Keratinocyte (primary cell): ENCODE data around the gene ALG5. TPM values are rescaled to one million over a fixed set of nuclear protein-coding genes. Genes with fewer than 3 reads are reported as not detected.

Experiments used
- DNase-seq: peaks from one replicate; pipeline ENCODE4 v3.0.0-alpha.2; 2011; ENCODE audit warnings: low read depth, missing footprints, low spot score
- FAIRE-seq: peaks from 2 replicates; lab custom pipeline; 2011; peaks lifted over from hg19 to GRCh38; lab: Jason Lieb, UNC
- H2AFZ ChIP-seq: 2 replicates; pipeline ENCODE4 v1.6.0; 2012; ENCODE audit warnings: low read length, control low read depth, inconsistent platforms; ENCODE audit not compliant: control insufficient read depth
- H3K27ac ChIP-seq: 2 replicates; pipeline ENCODE4 v1.5.1; 2011; ENCODE audit warnings: low read length; ENCODE audit not compliant: control insufficient read depth, insufficient read depth
- H3K27me3 ChIP-seq: 3 replicates; pipeline ENCODE4 v1.6.0; 2011; ENCODE audit warnings: low read length; ENCODE audit not compliant: control insufficient read depth, insufficient read depth; ENCODE audit errors: extremely low read depth
- H3K36me3 ChIP-seq, 2 experiments: 2 replicates in 1 of 2; 3 replicates in 1 of 2; pipeline ENCODE4 v1.5.1; 2011; ENCODE audit warnings: low read length in 2 of 2, mild to moderate bottlenecking in 1 of 2; ENCODE audit not compliant: control insufficient read depth in 2 of 2, insufficient read depth in 2 of 2; ENCODE audit errors: extremely low read depth in 1 of 2
- H3K4me1 ChIP-seq: 3 replicates; pipeline ENCODE4 v1.5.1; 2011; ENCODE audit warnings: low read length; ENCODE audit not compliant: control insufficient read depth, insufficient read depth; ENCODE audit errors: extremely low read depth
- H3K4me2 ChIP-seq: 3 replicates; pipeline ENCODE4 v1.6.0; 2011; ENCODE audit warnings: low read depth, low read length; ENCODE audit not compliant: control insufficient read depth, insufficient read depth; ENCODE audit errors: extremely low read depth
- H3K4me3 ChIP-seq, 3 experiments: fragments of 200-600 bp in 1 of 3; sonication (generic) in 1 of 3; 2 replicates in 2 of 3; 3 replicates in 1 of 3; pipeline ENCODE4 v1.5.1; 2011 to 2016; ENCODE audit warnings: low read length in 3 of 3, mild to moderate bottlenecking in 3 of 3, control low read depth in 2 of 3, inconsistent platforms in 1 of 3, low read depth in 1 of 3, mixed read lengths in 1 of 3, mixed run types in 1 of 3, moderate library complexity in 1 of 3; ENCODE audit not compliant: control insufficient read depth in 2 of 3, insufficient read depth in 2 of 3; ENCODE audit errors: extremely low read depth in 1 of 3
- H3K79me2 ChIP-seq: 2 replicates; pipeline ENCODE4 v1.6.0; 2012; ENCODE audit warnings: low read length; ENCODE audit not compliant: control insufficient read depth, insufficient read depth
- H3K9ac ChIP-seq: 3 replicates; pipeline ENCODE4 v1.6.0; 2011; ENCODE audit warnings: low read length; ENCODE audit not compliant: control insufficient read depth, insufficient read depth; ENCODE audit errors: extremely low read depth
- H3K9me1 ChIP-seq: 3 replicates; pipeline ENCODE4 v1.6.0; 2011; ENCODE audit warnings: low read length; ENCODE audit not compliant: control insufficient read depth, insufficient read depth; ENCODE audit errors: extremely low read depth
- H3K9me3 ChIP-seq: 2 replicates; pipeline ENCODE4 v1.5.1; 2012; ENCODE audit warnings: low read depth, low read length; ENCODE audit not compliant: control insufficient read depth
- H4K20me1 ChIP-seq: 3 replicates; pipeline ENCODE4 v1.6.0; 2011; ENCODE audit warnings: low read length; ENCODE audit not compliant: control insufficient read depth, insufficient read depth; ENCODE audit errors: extremely low read depth
- CTCF ChIP-seq, 3 experiments: IDR thresholded peaks in 1 of 3; conservative IDR thresholded peaks in 1 of 3; optimal IDR thresholded peaks in 1 of 3; 2 replicates in 2 of 3; 3 replicates in 1 of 3; pipeline versions ENCODE3 to v1.5.1; 2011; ENCODE audit warnings: low read length in 3 of 3, mild to moderate bottlenecking in 3 of 3, moderate library complexity in 2 of 3, control low read depth in 1 of 3, inconsistent platforms in 1 of 3; ENCODE audit not compliant: insufficient read depth in 2 of 3; ENCODE audit errors: extremely low read depth in 1 of 3
- EZH2 ChIP-seq: IDR thresholded peaks from one replicate; pipeline ENCODE4 v1.6.1; 2012; ENCODE audit warnings: inconsistent platforms, mild to moderate bottlenecking, low read length, moderate library complexity
- dilution Hi-C: fragments of 300-500 bp; cut with MboI; formaldehyde crosslinking; loops from one replicate; pipeline ENCODE4 v1.7.0; 2020; ENCODE audit warnings: low sequenced_read_pairs; ENCODE audit not compliant: extremely low pct_ligation_motif_present
- polyA plus RNA-seq, 5 experiments: library from polyadenylated mRNA; depleted of rRNA in 3 of 5; stranded (reverse) in 3 of 5; stranded (forward) in 1 of 5; unstranded in 1 of 5; fragments of >200 nt; gene quantifications; 1 replicate in 1 of 5; 2 replicates in 3 of 5; 3 replicates in 1 of 5; pipeline versions ENCODE4 v1.2.1 to v1.2.3, GENCODE V29; 2011 to 2012; ENCODE audit warnings: missing spikeins in 2 of 5, low read depth in 1 of 5, low replicate concordance in 1 of 5

The ALG5 gene
- polyA plus RNA-seq, 1 donor (not counting 4 experiments of a cell fraction or from before 2014, with no cell fraction given) = 63.9 TPM

DNA sequence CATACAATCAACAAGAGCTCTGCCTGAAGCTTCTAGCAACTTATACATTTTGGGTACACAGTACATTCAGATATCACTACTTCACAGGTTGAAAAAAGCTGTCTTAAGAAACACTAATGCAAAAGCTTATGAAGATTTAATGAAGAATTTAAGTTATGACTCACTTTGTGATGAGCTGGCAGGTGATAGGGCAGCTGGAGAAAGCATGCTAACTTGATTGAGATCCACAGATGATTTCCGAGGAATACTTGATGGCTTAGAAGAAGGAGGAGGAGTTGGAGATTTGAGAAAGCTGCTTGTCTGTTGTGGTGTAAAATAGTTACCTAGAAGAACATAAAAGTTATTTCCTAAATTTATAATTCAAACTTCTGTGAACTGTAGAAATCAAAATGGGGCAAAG is 24.7 kb upstream of the ALG5 start:
- no peaks in the 10 kb centered on the region for H3K27me3 ChIP-seq
- H3K79me2 ChIP-seq = no peaks in the 10 kb centered on the region
- H3K36me3 ChIP-seq = peaks cover 8 to 16% of the 10 kb centered on the region in 2 experiments
- no peak overlapping the region for H3K4me2 ChIP-seq
- DNase-seq (no peak), FAIRE-seq (no peak)
- no peak overlapping the region for H3K9ac ChIP-seq
- TF ChIP-seq CTCF (optimal IDR thresholded peaks at IDR 0.05 in 1 of 3, IDR thresholded peaks at IDR 0.05 in 1 of 3, conservative IDR thresholded peaks at IDR 0.05 in 1 of 3; ENCODE audit: extremely low read depth in 1 of 3, insufficient read depth in 2 of 3, low read length in 3 of 3) (no peak), EZH2 (no peak)
- dilution Hi-C loops = no loop called here
- H3K9me1 ChIP-seq = no peaks in the 10 kb centered on the region
- H2AFZ ChIP-seq = no peak overlapping the region
- H3K4me3 ChIP-seq = no peak overlapping the region
- H4K20me1 ChIP-seq = no peaks in the 10 kb centered on the region
- no peak overlapping the region for H3K27ac ChIP-seq
- H3K4me1 ChIP-seq = no peaks in the 10 kb centered on the region
- H3K9me3 ChIP-seq = no peaks in the 10 kb centered on the region

DNA sequence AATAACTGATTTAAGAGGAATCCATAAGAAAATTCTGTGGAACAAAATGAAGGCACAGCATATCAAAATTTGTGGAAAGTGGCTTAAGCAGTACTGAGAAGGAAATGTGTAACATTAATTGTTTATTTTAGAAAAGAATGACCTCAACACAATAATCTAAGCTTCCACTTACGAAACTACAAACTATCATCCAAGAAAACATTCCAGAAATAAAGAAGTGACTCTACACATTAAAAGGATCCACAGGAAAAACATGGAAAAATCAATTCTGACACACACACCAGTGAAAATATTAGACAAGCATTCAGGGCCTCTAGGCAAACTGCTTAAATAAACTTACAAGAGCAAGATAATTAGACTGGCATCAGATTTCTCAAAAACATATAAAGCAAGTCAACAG is 15.5 kb upstream of the ALG5 start:
- TF ChIP-seq CTCF (optimal IDR thresholded peaks at IDR 0.05 in 1 of 3, IDR thresholded peaks at IDR 0.05 in 1 of 3, conservative IDR thresholded peaks at IDR 0.05 in 1 of 3; ENCODE audit: extremely low read depth in 1 of 3, insufficient read depth in 2 of 3, low read length in 3 of 3) (no peak), EZH2 (no peak)
- no peak overlapping the region for H2AFZ ChIP-seq
- no peak for DNase-seq
- no peaks in the 10 kb centered on the region for H3K79me2 ChIP-seq
- FAIRE-seq = no peak
- H3K27me3 ChIP-seq = no peaks in the 10 kb centered on the region
- no peaks in the 10 kb centered on the region for H3K4me1 ChIP-seq
- H4K20me1 ChIP-seq = no peaks in the 10 kb centered on the region
- H3K9ac ChIP-seq = no peak overlapping the region
- no peak overlapping the region for H3K4me3 ChIP-seq
- peaks cover 4 to 7% of the 10 kb centered on the region in 2 experiments for H3K36me3 ChIP-seq
- H3K4me2 ChIP-seq = no peak overlapping the region
- no peaks in the 10 kb centered on the region for H3K9me1 ChIP-seq
- H3K27ac ChIP-seq = no peak overlapping the region
- dilution Hi-C loops = no loop called here
- no peaks in the 10 kb centered on the region for H3K9me3 ChIP-seq
